Astrocyte (in vitro differentiated cells and primary cell): ENCODE results near the gene IFIT1B. TPM values are rescaled to one million over a fixed set of nuclear protein-coding genes. Genes with fewer than 3 reads are reported as not detected.

ENCODE experiments used
- DNase-seq: peaks from one replicate; pipeline ENCODE4 v3.0.0-alpha.2; 2010; ENCODE audit warnings: low read depth
- FAIRE-seq: peaks from 2 replicates; lab custom pipeline; 2011; peaks lifted over from hg19 to GRCh38; lab: Jason Lieb, UNC
- H2AFZ ChIP-seq: 2 replicates; pipeline ENCODE4 v1.6.0; 2012; ENCODE audit warnings: low read depth, low read length, inconsistent platforms
- H3K27ac ChIP-seq: 2 replicates; pipeline ENCODE4 v1.5.1; 2011; ENCODE audit warnings: low read depth, low read length, inconsistent platforms
- H3K27me3 ChIP-seq: 2 replicates; pipeline ENCODE4 v1.6.0; 2011; ENCODE audit warnings: low read length, inconsistent platforms; ENCODE audit not compliant: insufficient read depth
- H3K36me3 ChIP-seq: 2 replicates; pipeline ENCODE4 v1.5.1; 2011; ENCODE audit warnings: low read length, inconsistent platforms; ENCODE audit not compliant: insufficient read depth
- H3K4me1 ChIP-seq: 2 replicates; pipeline ENCODE4 v1.5.1; 2011; ENCODE audit warnings: low read length, inconsistent platforms; ENCODE audit not compliant: insufficient read depth
- H3K4me2 ChIP-seq: 2 replicates; pipeline ENCODE4 v1.6.0; 2012; ENCODE audit warnings: low read length, inconsistent platforms
- H3K4me3 ChIP-seq: 2 replicates; pipeline ENCODE4 v1.5.1; 2011; ENCODE audit warnings: low read depth, mild to moderate bottlenecking, low read length, inconsistent platforms; ENCODE audit not compliant: insufficient read depth
- H3K79me2 ChIP-seq: 2 replicates; pipeline ENCODE4 v1.6.0; 2012; ENCODE audit warnings: mild to moderate bottlenecking, low read length, inconsistent platforms; ENCODE audit not compliant: insufficient read depth
- H3K9ac ChIP-seq: 2 replicates; pipeline ENCODE4 v1.6.0; 2012; ENCODE audit warnings: mild to moderate bottlenecking, low read length, inconsistent platforms
- H3K9me3 ChIP-seq: 2 replicates; pipeline ENCODE4 v1.5.1; 2012; ENCODE audit warnings: low read depth, mild to moderate bottlenecking, low read length, inconsistent platforms; ENCODE audit not compliant: insufficient read depth
- H4K20me1 ChIP-seq: 2 replicates; pipeline ENCODE4 v1.6.0; 2012; ENCODE audit warnings: low read length, inconsistent platforms; ENCODE audit not compliant: insufficient read depth
- H3K27ac Mint-ChIP-seq: one replicate; pipeline ENCODE4 v1.8.0; 2021; ENCODE audit warnings: mild to moderate bottlenecking, mixed read lengths; ENCODE audit not compliant: unreplicated experiment
- H3K27me3 Mint-ChIP-seq: one replicate; pipeline ENCODE4 v1.8.0; 2021; ENCODE audit warnings: low read depth, mixed read lengths; ENCODE audit not compliant: unreplicated experiment
- H3K36me3 Mint-ChIP-seq: one replicate; pipeline ENCODE4 v1.8.0; 2021; ENCODE audit warnings: low read depth, mixed read lengths; ENCODE audit not compliant: unreplicated experiment
- H3K4me1 Mint-ChIP-seq: one replicate; pipeline ENCODE4 v1.8.0; 2021; ENCODE audit warnings: low read depth, mixed read lengths; ENCODE audit not compliant: unreplicated experiment
- H3K4me3 Mint-ChIP-seq: one replicate; pipeline ENCODE4 v1.8.0; 2021; ENCODE audit warnings: mild to moderate bottlenecking, moderate library complexity, mixed read lengths; ENCODE audit not compliant: unreplicated experiment
- H3K9me3 Mint-ChIP-seq: one replicate; pipeline ENCODE4 v1.8.0; 2021; ENCODE audit warnings: mild to moderate bottlenecking, mixed read lengths; ENCODE audit not compliant: unreplicated experiment
- CTCF ChIP-seq: IDR thresholded peaks from 2 replicates; pipeline ENCODE4 v1.5.1; 2011; ENCODE audit warnings: low read depth, mild to moderate bottlenecking, inconsistent platforms, low read length, moderate library complexity; ENCODE audit not compliant: insufficient read depth
- EZH2 ChIP-seq: IDR thresholded peaks from 2 replicates; pipeline ENCODE4 v1.6.1; 2012; ENCODE audit warnings: mild to moderate bottlenecking, low read length, inconsistent platforms; ENCODE audit not compliant: insufficient read depth
- total RNA-seq: library from RNA; stranded (reverse); gene quantifications from 2 replicates; pipeline ENCODE4 v1.2.1, GENCODE V29; 2021

The IFIT1B gene
- total RNA-seq, 1 donor from 2014 or later = not detected

- FAIRE-seq (no peak), DNase-seq (no peak)
- Histone ChIP-seq H3K36me3 (no peaks in the 10 kb centered on the region), H3K4me3 (no peak overlapping the region), H3K9me3 (no peaks in the 10 kb centered on the region), H3K27ac (no peak overlapping the region), H3K27me3 (no peaks in the 10 kb centered on the region), H3K9ac (no peak overlapping the region), H3K79me2 (no peaks in the 10 kb centered on the region), H3K4me1 (peaks cover 7% of the 10 kb centered on the region), H4K20me1 (no peaks in the 10 kb centered on the region), H3K4me2 (no peak overlapping the region), H2AFZ (no peak overlapping the region)
- H3K9me3 Mint-ChIP-seq = peaks cover 5% of the 10 kb centered on the region
- no peak overlapping the region for H3K27ac Mint-ChIP-seq
- H3K4me1 Mint-ChIP-seq = peaks cover 10% of the 10 kb centered on the region
- peaks cover 2% of the 10 kb centered on the region for H3K27me3 Mint-ChIP-seq
- TF ChIP-seq CTCF (no peak), EZH2 (no peak)
- H3K36me3 Mint-ChIP-seq = no peaks in the 10 kb centered on the region
- H3K4me3 Mint-ChIP-seq = no peak overlapping the region
Observed at GRCh38 chr10:89364531-89364930, 13.3 kb upstream of the IFIT1B start.

- TF ChIP-seq EZH2 (no peak), CTCF (no peak)
- H2AFZ ChIP-seq = no peak overlapping the region
- FAIRE-seq = peak; percentile 5
Observed at GRCh38 chr10:89367529-89367928, 10.3 kb upstream of the IFIT1B start.

GRCh38 chr10:89368129-89368528 is 9.7 kb upstream of the IFIT1B start:
- Mint-ChIP-seq H3K27ac (no peak overlapping the region), H3K36me3 (no peaks in the 10 kb centered on the region), H3K27me3 (no peaks in the 10 kb centered on the region), H3K4me3 (no peak overlapping the region), H3K9me3 (peaks cover 5% of the 10 kb centered on the region), H3K4me1 (peaks cover 10% of the 10 kb centered on the region)
- no peak overlapping the region for H3K4me3 ChIP-seq
- H3K36me3 ChIP-seq = no peaks in the 10 kb centered on the region
- DNase-seq (no peak), FAIRE-seq (no peak)
- TF ChIP-seq EZH2 (no peak), CTCF (no peak)
- H3K9ac ChIP-seq = no peak overlapping the region
- no peak overlapping the region for H3K4me2 ChIP-seq
- H2AFZ ChIP-seq = no peak overlapping the region
- peaks cover 3% of the 10 kb centered on the region for H3K27me3 ChIP-seq
- H4K20me1 ChIP-seq = no peaks in the 10 kb centered on the region
- no peaks in the 10 kb centered on the region for H3K9me3 ChIP-seq
- no peaks in the 10 kb centered on the region for H3K79me2 ChIP-seq
- H3K27ac ChIP-seq = no peak overlapping the region
- H3K4me1 ChIP-seq = peaks cover 7% of the 10 kb centered on the region

More at GRCh38 chr10:89367529-89367928, 10.3 kb upstream of the IFIT1B start:
- no peak overlapping the region for H3K27ac ChIP-seq
- Mint-ChIP-seq H3K27ac (no peak overlapping the region), H3K9me3 (peaks cover 5% of the 10 kb centered on the region), H3K36me3 (no peaks in the 10 kb centered on the region), H3K27me3 (no peaks in the 10 kb centered on the region), H3K4me1 (peaks cover 10% of the 10 kb centered on the region), H3K4me3 (no peak overlapping the region)
- H3K36me3 ChIP-seq = no peaks in the 10 kb centered on the region
- H4K20me1 ChIP-seq = no peaks in the 10 kb centered on the region
- H3K4me2 ChIP-seq = no peak overlapping the region
- DNase-seq = no peak
- peaks cover 7% of the 10 kb centered on the region for H3K4me1 ChIP-seq
- H3K27me3 ChIP-seq = peaks cover 3% of the 10 kb centered on the region
- H3K9me3 ChIP-seq = no peaks in the 10 kb centered on the region
- no peak overlapping the region for H3K4me3 ChIP-seq
- H3K79me2 ChIP-seq = no peaks in the 10 kb centered on the region
- no peak overlapping the region for H3K9ac ChIP-seq
